HG03521 (cell line): ENCODE results near the gene CAPN1.

Experiments
- ATAC-seq: cut with Tn5 transposase; IDR thresholded peaks from one replicate; pipeline ENCODE4 v1.9.1; 2021; ENCODE audit warnings: mild to moderate bottlenecking, moderate library complexity; ENCODE audit not compliant: unreplicated experiment

The CAPN1 gene

GRCh38 chr11:65258988-65259387 lies 77.3 kb downstream of the CAPN1 start:
- ATAC-seq = no peak

- ATAC-seq = no peak
Observed at GRCh38 chr11:65260302-65260701, 78.6 kb downstream of the CAPN1 start.

GRCh38 chr11:65260756-65261590 lies 79.2 kb downstream of the CAPN1 start:
- ATAC-seq = no peak
